ENCODE measurements around the gene FABP3. TPM values are rescaled to one million over a fixed set of nuclear protein-coding genes. Genes with fewer than 3 reads are reported as not detected.

Gene FABP3
- total and polyA plus RNA-seq, 10 of the 15 experiments (the other 5 are each of a cell fraction or from before 2014, with no cell fraction given): 0.36 to 1.2 (median 0.67) TPM; not detected in 2

- FAIRE-seq (no peak), DNase-seq (ENCODE audit: low read depth, low spot score) (no peak), ATAC-seq (peak; percentile 67)
- peak overlapping the region; percentile 5 for H2AFZ ChIP-seq (ENCODE audit: control insufficient read depth, low read depth, low read length)
- H3K4me2 ChIP-seq (ENCODE audit: control insufficient read depth, insufficient read depth): peak overlapping the region; percentile 86
- ChIA-PET CTCF (interaction anchor here (1.8 to 5.7 kb wide), 3 partner anchors 7 to 136 kb away, joined by 8 to 39 read pairs (median 10); no protein-coding TSS in a partner anchor), SMC1A (ENCODE audit: uncharacterized antibody, unreplicated experiment) (no interaction called here), POLR2A (no interaction called here), RAD21 (ENCODE audit: unreplicated experiment) (no interaction called here)
- no TSS peak for BruUV-seq (replicated peaks)
- in situ Hi-C loops (cut with MboI) (no loop called here), intact Hi-C loops (cut with micrococcal nuclease; ENCODE audit: unreplicated experiment) (no loop called here)
- peaks cover 2 to 12% of the 10 kb centered on the region in 2 experiments; a peak in 3 of 4 replicates for H3K27me3 ChIP-seq (replicated peaks in 1 of 2; ENCODE audit: control insufficient read depth in 2 of 2, insufficient read depth in 2 of 2, low read length in 1 of 2)
- peak overlapping the region; percentile 65 for H3K4me3 ChIP-seq
- H3K36me3 ChIP-seq (ENCODE audit: control insufficient read depth in 2 of 2, insufficient read depth in 2 of 2, low read length in 1 of 2): no peaks in the 10 kb centered on the region
- H3K27ac ChIP-seq (ENCODE audit: control insufficient read depth, insufficient read depth): no peak overlapping the region
- no peaks in the 10 kb centered on the region for H3K79me2 ChIP-seq (ENCODE audit: control insufficient read depth, insufficient read depth, low read length)
- WGBS (ENCODE audit: insufficient coverage, insufficient replicate concordance, low lambda C conversion rate, missing lambda C conversion rate): under 1% methylated on average over 49 of the region's 54 CpGs
- H3K9ac ChIP-seq (ENCODE audit: control insufficient read depth, insufficient read depth, low read length): no peak overlapping the region
- peaks cover 5% of the 10 kb centered on the region; the same call in 1 of the 2 replicates for H3K4me1 ChIP-seq (ENCODE audit: control insufficient read depth, insufficient read depth, low read length)
- no peaks in the 10 kb centered on the region for H3K9me3 ChIP-seq (replicated peaks; ENCODE audit: control insufficient read depth, insufficient read depth, low read length)
- no peaks in the 10 kb centered on the region for H4K20me1 ChIP-seq (ENCODE audit: control insufficient read depth, insufficient read depth)
- TF ChIP-seq SUZ12 (IDR thresholded peaks at IDR 0.05; ENCODE audit: unreplicated experiment): peak; percentile 90
- TF ChIP-seq GATAD2B (conservative IDR thresholded peaks at IDR 0.05; ENCODE audit: low read depth): peak; percentile 66
- TF ChIP-seq IKZF1 (conservative IDR thresholded peaks at IDR 0.05): peak; percentile 46
- no peak for TF ChIP-seq CHD1 (IDR thresholded peaks at IDR 0.05; ENCODE audit: low read depth, low read length)
- no peak for TF ChIP-seq DPF2 (IDR thresholded peaks at IDR 0.05)
Observed at GRCh38 chr1:31413405-31414001, 40.6 kb upstream of the FABP3 start.

GRCh38 chr1:31412732-31413404 lies 40.0 kb upstream of the FABP3 start, which contains the start of gene SERINC2:
SERINC2 (plus strand) TSS chr1:31413213; CDS start chr1:31413266, 53 bp downstream.
- SMC1A ChIA-PET (ENCODE audit: uncharacterized antibody, unreplicated experiment): interaction anchor here (1.0 to 1.6 kb wide), 2 partner anchors 137 to 179 kb away, joined by 3 to 5 read pairs; no protein-coding TSS in a partner anchor
- peak; percentile 81 for ATAC-seq
- H3K4me3 ChIP-seq: peak within 1 kb of the TSS; percentile 65
- peak within 1 kb of the TSS; percentile 5 for H2AFZ ChIP-seq (ENCODE audit: control insufficient read depth, low read depth, low read length)
- intact Hi-C loops (cut with micrococcal nuclease; ENCODE audit: unreplicated experiment): no loop called here
- RAD21 ChIA-PET (ENCODE audit: unreplicated experiment): interaction anchor here (0.8 to 1.0 kb wide), 2 partner anchors 9 to 10 kb away, joined by 3 to 5 read pairs; no protein-coding TSS in a partner anchor
- BruUV-seq (replicated peaks): no TSS peak
- POLR2A ChIA-PET: no interaction called here
- in situ Hi-C loops (cut with MboI): no loop called here
- no peaks in the 10 kb centered on the region for H3K79me2 ChIP-seq (ENCODE audit: control insufficient read depth, insufficient read depth, low read length)
- H3K4me1 ChIP-seq (ENCODE audit: control insufficient read depth, insufficient read depth, low read length): peaks cover 5% of the 10 kb centered on the region; the same call in 1 of the 2 replicates
- CTCF ChIA-PET: interaction anchor here (1.7 to 5.7 kb wide), 4 partner anchors 8 to 227 kb away, joined by 4 to 39 read pairs (median 9); no protein-coding TSS in a partner anchor
- no peak within 1 kb of the TSS for H3K9ac ChIP-seq (ENCODE audit: control insufficient read depth, insufficient read depth, low read length)
- 3% methylated on average over 48 of the region's 63 CpGs for WGBS (ENCODE audit: insufficient coverage, insufficient replicate concordance, low lambda C conversion rate, missing lambda C conversion rate)
- no peaks in the 10 kb centered on the region for H3K36me3 ChIP-seq (ENCODE audit: control insufficient read depth in 2 of 2, insufficient read depth in 2 of 2, low read length in 1 of 2)
- peaks cover 2 to 12% of the 10 kb centered on the region in 2 experiments; a peak in 3 of 4 replicates for H3K27me3 ChIP-seq (replicated peaks in 1 of 2; ENCODE audit: control insufficient read depth in 2 of 2, insufficient read depth in 2 of 2, low read length in 1 of 2)
- peak within 1 kb of the TSS; percentile 86 for H3K4me2 ChIP-seq (ENCODE audit: control insufficient read depth, insufficient read depth)
- no peak within 1 kb of the TSS for H3K27ac ChIP-seq (ENCODE audit: control insufficient read depth, insufficient read depth)
- no peak for DNase-seq (ENCODE audit: low read depth, low spot score)
- no peaks in the 10 kb centered on the region for H3K9me3 ChIP-seq (replicated peaks; ENCODE audit: control insufficient read depth, insufficient read depth, low read length)
- no peaks in the 10 kb centered on the region for H4K20me1 ChIP-seq (ENCODE audit: control insufficient read depth, insufficient read depth)
- no peak for FAIRE-seq
- TF ChIP-seq ZNF384 (IDR thresholded peaks at IDR 0.05; ENCODE audit: borderline replicate concordance, low read depth, low read length) (no peak), SIX5 (IDR thresholded peaks at IDR 0.05; ENCODE audit: low read depth, low read length, severe bottlenecking) (no peak), SIN3A (IDR thresholded peaks at IDR 0.05; ENCODE audit: low read depth, low read length) (no peak), NRF1 (conservative IDR thresholded peaks at IDR 0.05; ENCODE audit: low read depth, low read length) (no peak), ZNF622 (IDR thresholded peaks at IDR 0.05) (no peak)
- TF ChIP-seq, protein P1, sequence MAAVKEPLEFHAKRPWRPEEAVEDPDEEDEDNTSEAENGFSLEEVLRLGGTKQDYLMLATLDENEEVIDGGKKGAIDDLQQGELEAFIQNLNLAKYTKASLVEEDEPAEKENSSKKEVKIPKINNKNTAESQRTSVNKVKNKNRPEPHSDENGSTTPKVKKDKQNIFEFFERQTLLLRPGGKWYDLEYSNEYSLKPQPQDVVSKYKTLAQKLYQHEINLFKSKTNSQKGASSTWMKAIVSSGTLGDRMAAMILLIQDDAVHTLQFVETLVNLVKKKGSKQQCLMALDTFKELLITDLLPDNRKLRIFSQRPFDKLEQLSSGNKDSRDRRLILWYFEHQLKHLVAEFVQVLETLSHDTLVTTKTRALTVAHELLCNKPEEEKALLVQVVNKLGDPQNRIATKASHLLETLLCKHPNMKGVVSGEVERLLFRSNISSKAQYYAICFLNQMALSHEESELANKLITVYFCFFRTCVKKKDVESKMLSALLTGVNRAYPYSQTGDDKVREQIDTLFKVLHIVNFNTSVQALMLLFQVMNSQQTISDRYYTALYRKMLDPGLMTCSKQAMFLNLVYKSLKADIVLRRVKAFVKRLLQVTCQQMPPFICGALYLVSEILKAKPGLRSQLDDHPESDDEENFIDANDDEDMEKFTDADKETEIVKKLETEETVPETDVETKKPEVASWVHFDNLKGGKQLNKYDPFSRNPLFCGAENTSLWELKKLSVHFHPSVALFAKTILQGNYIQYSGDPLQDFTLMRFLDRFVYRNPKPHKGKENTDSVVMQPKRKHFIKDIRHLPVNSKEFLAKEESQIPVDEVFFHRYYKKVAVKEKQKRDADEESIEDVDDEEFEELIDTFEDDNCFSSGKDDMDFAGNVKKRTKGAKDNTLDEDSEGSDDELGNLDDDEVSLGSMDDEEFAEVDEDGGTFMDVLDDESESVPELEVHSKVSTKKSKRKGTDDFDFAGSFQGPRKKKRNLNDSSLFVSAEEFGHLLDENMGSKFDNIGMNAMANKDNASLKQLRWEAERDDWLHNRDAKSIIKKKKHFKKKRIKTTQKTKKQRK (IDR thresholded peaks at IDR 0.05; ENCODE audit: low read depth, low read length): no peak

All from GM12878 (cell line).